Activated CD4-positive, alpha-beta T cell treated with anti-CD3 and anti-CD28 coated beads, Interleukin-2, amount 10 ng/mL, durations not matched to agents 24 days and 14 days (primary cell): ENCODE data around the gene FAAP20. TPM values are rescaled to one million over a fixed set of nuclear protein-coding genes. Genes with fewer than 3 reads are reported as not detected.

ENCODE experiments used
- DNase-seq: peaks from one replicate; pipeline ENCODE4 v3.0.0; 2022
- H3K27ac Mint-ChIP-seq: one replicate; pipeline ENCODE4 v1.8.0; 2022; ENCODE audit warnings: mild to moderate bottlenecking, mixed read lengths
- H3K27me3 Mint-ChIP-seq: one replicate; pipeline ENCODE4 v1.8.0; 2022; ENCODE audit warnings: mixed read lengths
- H3K36me3 Mint-ChIP-seq: one replicate; pipeline ENCODE4 v1.8.0; 2022; ENCODE audit warnings: low read depth, mild to moderate bottlenecking, mixed read lengths
- H3K4me1 Mint-ChIP-seq: one replicate; pipeline ENCODE4 v1.8.0; 2021; ENCODE audit warnings: mixed read lengths
- H3K4me3 Mint-ChIP-seq: one replicate; pipeline ENCODE4 v1.8.0; 2022; ENCODE audit warnings: mild to moderate bottlenecking, moderate library complexity, mixed read lengths
- H3K9me3 Mint-ChIP-seq: one replicate; pipeline ENCODE4 v1.8.0; 2021; ENCODE audit warnings: mixed read lengths
- intact Hi-C: fragments of 100-400 bp; cut with micrococcal nuclease; formaldehyde crosslinking; loops from one replicate; pipeline ENCODE4 v1.15.1; 2023
- total RNA-seq: library from RNA; stranded (reverse); gene quantifications from 2 replicates; pipeline ENCODE4 v1.2.3, GENCODE V29; 2022

FAAP20 gene
- total RNA-seq, 1 donor from 2014 or later: 60.3 TPM

DNA sequence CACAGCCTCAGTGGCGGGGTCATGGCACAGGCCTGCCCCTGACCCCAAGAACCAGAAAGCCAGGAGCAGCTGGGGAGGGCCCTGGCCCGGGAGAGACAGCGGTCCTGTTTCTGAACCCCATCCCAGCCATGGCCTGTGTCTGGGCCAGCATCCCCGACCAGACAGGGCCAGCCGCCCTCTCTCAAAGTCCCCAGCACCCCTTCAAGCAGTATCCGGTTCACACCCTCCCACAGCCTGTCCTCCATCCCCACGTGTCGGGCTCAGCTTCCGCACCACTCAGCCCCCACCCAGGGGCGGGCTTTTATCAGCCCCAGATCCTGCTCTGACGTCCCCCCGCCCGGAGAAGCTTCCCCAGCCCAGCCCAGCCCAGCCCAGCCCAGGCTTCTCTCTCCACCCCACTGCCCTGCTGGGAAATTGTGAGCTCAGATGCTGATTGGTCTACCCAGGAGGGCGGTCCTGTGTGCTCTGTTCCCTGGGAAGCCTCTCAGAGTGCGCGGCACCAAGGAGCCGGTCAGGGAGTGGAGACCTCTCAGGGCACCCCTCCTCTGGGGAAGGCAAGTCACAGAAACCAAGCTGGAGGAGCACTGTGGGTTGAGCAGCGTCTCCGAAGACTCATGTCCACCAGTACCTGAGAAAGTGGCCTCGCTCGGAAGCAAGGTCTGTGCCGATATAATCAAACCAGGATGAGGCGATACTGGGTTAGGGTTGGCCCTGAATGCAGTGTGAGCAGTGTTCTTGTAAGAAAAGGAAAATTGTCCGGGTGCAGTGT is 4.7 kb upstream of the FAAP20 start:
- DNase-seq: peak; percentile 96
- intact Hi-C loops: loop anchor here (2.0 to 5.0 kb wide), 2 partner anchors 102 to 328 kb away; partner anchors contain the start of gene PANK4
- no peaks in the 10 kb centered on the region for H3K27me3 Mint-ChIP-seq
- H3K4me1 Mint-ChIP-seq: peaks cover 13% of the 10 kb centered on the region
- H3K36me3 Mint-ChIP-seq: no peaks in the 10 kb centered on the region
- H3K4me3 Mint-ChIP-seq: peak overlapping the region; percentile 96
- H3K9me3 Mint-ChIP-seq: no peaks in the 10 kb centered on the region
- peak overlapping the region; percentile 89 for H3K27ac Mint-ChIP-seq

DNA sequence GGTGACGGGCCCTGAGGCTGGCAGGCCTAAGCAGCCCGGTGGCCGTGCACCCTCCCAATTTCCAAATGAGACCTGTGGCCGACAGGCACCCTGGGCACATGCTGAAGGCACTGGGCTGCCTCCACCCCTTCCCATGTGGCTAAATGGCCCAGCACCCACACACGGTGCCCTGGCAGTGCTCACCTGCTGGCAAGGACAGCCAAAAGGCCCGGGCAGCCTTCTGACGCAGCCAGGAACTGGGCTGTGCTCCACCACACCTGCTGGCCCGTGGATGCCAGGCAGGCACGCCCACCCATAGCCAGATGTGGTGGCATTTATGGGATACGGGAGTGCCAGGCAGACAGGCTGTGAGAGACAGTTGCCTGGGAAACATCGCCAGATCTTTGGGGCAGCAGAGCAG is 4.0 kb upstream of the FAAP20 start:
- no peak for DNase-seq
- H3K36me3 Mint-ChIP-seq: no peaks in the 10 kb centered on the region
- intact Hi-C loops: loop anchor here (2.0 to 5.0 kb wide), 2 partner anchors 102 to 329 kb away; partner anchors contain the start of gene PANK4
- H3K4me3 Mint-ChIP-seq: peak overlapping the region; percentile 96
- no peaks in the 10 kb centered on the region for H3K9me3 Mint-ChIP-seq
- H3K27ac Mint-ChIP-seq: peak overlapping the region; percentile 89
- no peaks in the 10 kb centered on the region for H3K27me3 Mint-ChIP-seq
- peaks cover 13% of the 10 kb centered on the region for H3K4me1 Mint-ChIP-seq

DNA sequence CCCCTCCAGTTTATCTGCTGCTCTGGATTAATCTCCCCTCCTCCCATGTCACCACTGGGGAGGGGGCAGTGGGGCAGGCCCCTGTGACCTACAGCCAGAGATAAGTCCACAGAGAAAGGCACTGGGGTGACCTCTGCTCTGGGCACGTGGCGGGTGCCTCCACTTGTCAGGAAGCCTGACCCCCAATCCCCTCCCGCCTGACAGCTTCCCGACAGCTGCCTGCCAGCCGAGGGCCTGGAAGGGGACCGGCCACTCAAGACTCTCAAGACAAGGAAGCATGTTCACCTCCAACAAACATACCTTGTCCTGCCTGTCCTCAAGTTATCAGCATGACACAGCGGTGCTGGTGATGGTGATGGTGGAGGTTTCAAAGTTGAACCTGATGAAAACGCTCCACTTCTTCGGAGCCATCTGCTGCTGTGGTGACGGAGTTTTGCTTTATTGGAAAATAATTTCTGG is 3.2 kb upstream of the FAAP20 start:
- Mint-ChIP-seq H3K27me3 (no peaks in the 10 kb centered on the region), H3K9me3 (no peaks in the 10 kb centered on the region), H3K27ac (peak overlapping the region; percentile 41), H3K36me3 (no peaks in the 10 kb centered on the region), H3K4me1 (peaks cover 15% of the 10 kb centered on the region), H3K4me3 (no peak overlapping the region)
- no peak for DNase-seq
- intact Hi-C loops: loop anchor here (2.0 to 5.0 kb wide), 2 partner anchors 103 to 330 kb away; partner anchors contain the start of gene PANK4

DNA sequence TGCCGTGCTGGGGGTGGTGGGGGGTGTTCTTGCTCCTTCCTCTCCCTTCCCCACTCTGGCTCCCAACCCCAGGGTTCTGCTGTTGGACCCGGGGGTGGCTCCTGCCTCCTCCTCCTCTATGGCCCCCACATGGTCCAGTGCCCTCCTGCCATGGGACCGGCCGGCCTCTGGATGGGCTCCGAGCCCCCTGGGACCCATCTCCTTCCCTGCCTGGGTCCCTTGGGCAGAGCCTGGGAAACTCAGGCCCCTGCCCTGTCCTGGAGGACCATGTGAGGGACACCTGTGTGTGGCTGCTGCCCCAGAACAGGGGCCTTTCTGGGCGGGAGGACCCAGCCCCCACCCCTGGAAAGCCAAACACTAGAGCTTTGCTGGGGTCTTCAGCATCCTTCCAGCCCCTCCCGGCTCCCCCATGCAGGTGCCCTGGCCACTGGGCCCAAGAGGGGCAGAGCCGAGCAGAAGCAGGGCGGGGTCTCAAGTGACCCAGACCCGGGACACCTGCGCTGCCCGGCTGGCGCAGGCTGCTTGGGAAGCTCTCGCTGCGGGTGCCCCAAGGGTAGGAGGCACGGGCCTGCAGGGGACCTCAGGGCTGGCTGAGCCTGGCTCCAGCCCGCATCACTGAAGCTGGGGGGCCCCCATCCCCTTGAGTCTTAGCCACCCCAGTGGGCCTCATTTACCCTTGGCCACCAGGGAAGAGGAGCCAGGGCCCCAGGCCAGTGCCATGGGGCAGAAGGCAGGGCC is 2.5 kb upstream of the FAAP20 start:
- DNase-seq: no peak
- intact Hi-C loops: loop anchor here (5.0 kb wide), 1 partner anchor 330 kb away; the partner anchor contains the start of gene PANK4
- H3K27ac Mint-ChIP-seq: no peak overlapping the region

DNA sequence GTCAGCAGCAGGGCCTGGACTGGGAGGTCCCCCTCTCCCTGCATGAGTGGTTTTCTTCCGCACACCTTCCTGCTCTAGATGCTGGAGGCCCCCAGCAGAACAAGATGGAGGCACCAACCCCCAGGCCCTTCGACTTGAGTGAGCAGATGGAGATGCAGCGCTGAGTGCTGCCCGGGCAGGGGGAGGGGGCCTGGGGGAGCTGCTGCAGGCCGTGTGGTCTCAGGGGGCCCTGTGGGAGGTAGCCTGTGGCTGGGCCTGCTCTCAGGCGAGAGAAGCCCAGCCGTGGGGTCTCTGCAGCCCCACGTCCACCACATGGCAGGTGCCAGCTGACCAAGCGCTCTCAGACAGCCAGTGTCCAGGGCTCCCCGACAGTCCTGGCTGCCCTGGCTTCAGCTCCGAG is 1.2 kb upstream of the FAAP20 start:
- Mint-ChIP-seq H3K4me1 (peaks cover 18% of the 10 kb centered on the region), H3K4me3 (no peak overlapping the region), H3K27me3 (no peaks in the 10 kb centered on the region), H3K36me3 (peaks cover 2% of the 10 kb centered on the region), H3K27ac (peak overlapping the region; percentile 53), H3K9me3 (no peaks in the 10 kb centered on the region)
- no peak for DNase-seq
- intact Hi-C loops: loop anchor here (1.0 to 5.0 kb wide), 6 partner anchors 9 to 353 kb away; partner anchors contain the start of gene PANK4

More for the DNA sequence above, 2.5 kb upstream of the FAAP20 start:
- Mint-ChIP-seq H3K36me3 (no peaks in the 10 kb centered on the region), H3K9me3 (no peaks in the 10 kb centered on the region), H3K4me1 (peaks cover 16% of the 10 kb centered on the region), H3K4me3 (no peak overlapping the region), H3K27me3 (no peaks in the 10 kb centered on the region)

DNA sequence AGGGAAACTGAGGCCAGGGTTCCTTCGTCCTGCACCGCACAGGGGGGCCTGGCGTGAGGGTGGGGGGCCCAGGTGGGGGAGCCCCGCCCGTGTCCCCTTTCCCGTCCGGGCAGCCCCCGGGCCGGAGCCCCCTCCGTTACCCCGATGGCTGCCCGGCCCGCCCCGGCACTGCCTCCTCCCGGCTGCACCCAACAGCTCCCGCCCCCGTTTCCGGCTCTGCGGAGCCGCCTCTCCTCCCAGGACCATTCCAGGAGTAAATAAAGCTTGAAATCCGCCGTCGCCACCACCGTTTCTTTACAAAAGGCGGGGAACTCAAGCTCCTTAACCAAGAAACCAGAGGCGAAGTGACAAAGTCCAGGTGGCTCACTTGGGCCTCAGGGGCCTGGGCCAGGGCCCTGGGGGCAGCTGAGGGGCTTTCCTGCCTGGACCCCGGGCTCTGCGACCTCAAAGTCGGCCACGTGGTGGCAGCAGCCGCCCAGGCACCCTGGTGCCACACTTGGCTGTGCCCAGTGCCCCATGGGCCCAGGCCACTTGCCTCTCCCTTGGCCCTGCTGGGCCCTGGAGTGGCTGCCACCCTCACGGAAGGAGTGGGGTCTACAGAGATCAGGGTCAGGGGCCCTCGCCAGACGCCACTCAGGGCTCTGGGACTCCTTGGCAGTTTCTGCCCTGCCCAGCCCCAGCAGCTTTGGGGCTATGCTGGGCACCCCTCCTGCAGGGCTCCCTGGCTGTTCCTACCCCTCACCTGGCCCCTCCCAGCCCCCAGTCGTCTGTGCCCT is 514 bp upstream of the FAAP20 start:
- H3K36me3 Mint-ChIP-seq: peaks cover 2% of the 10 kb centered on the region
- peak overlapping the region; percentile 93 for H3K27ac Mint-ChIP-seq
- no peaks in the 10 kb centered on the region for H3K9me3 Mint-ChIP-seq
- intact Hi-C loops: loop anchor here (1.0 to 5.0 kb wide), 6 partner anchors 9 to 354 kb away; partner anchors contain the start of gene PANK4
- H3K4me1 Mint-ChIP-seq: peaks cover 17% of the 10 kb centered on the region
- H3K4me3 Mint-ChIP-seq: peak overlapping the region; percentile 90
- H3K27me3 Mint-ChIP-seq: no peaks in the 10 kb centered on the region
- DNase-seq: peak; percentile 97

DNA sequence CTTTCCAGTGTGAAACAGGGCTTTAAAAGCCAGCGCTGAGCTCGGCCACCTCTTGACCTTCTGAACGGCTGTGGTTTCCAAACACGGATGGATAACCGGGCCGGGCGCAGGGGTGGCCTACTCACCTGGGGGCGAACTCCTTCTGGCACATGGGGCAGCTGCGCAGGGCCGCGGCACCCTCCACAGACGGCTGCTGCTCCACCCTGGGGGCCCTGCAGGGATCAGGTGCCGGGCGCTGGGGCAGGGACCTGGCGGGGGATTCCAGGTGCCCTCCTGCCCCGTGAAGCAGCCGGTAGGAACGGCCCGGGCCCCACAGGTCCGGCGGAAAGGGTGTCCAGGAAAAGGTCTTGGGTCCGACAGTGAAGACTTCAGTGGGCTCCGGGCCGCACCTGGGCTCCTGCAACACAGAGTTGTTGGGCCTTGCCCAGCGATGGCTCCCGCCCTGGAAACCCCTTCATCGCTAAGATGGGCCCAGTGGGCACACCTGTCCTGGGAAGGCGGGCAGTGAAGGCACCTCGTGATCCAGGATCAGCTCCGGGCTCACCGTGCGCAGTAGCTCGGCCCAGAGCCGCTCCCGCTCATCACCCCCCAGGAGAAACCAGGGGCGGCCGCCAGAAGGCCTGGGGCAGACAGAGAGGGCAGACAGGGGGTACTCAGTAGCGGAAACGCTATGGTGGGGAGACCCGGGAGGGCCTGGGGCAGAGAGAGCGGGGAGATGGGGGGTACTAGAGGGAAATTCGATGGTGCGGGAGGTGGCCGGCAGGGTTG is 874 bp downstream of the FAAP20 start:
- no peaks in the 10 kb centered on the region for H3K9me3 Mint-ChIP-seq
- intact Hi-C loops: loop anchor here (2.0 kb wide), 2 partner anchors 37 to 355 kb away; no protein-coding TSS in a partner anchor
- peaks cover 6% of the 10 kb centered on the region for H3K4me1 Mint-ChIP-seq
- H3K36me3 Mint-ChIP-seq: peaks cover 5% of the 10 kb centered on the region
- peak overlapping the region; percentile 81 for H3K4me3 Mint-ChIP-seq
- H3K27ac Mint-ChIP-seq: peak overlapping the region; percentile 83
- H3K27me3 Mint-ChIP-seq: no peaks in the 10 kb centered on the region
- no peak for DNase-seq

DNA sequence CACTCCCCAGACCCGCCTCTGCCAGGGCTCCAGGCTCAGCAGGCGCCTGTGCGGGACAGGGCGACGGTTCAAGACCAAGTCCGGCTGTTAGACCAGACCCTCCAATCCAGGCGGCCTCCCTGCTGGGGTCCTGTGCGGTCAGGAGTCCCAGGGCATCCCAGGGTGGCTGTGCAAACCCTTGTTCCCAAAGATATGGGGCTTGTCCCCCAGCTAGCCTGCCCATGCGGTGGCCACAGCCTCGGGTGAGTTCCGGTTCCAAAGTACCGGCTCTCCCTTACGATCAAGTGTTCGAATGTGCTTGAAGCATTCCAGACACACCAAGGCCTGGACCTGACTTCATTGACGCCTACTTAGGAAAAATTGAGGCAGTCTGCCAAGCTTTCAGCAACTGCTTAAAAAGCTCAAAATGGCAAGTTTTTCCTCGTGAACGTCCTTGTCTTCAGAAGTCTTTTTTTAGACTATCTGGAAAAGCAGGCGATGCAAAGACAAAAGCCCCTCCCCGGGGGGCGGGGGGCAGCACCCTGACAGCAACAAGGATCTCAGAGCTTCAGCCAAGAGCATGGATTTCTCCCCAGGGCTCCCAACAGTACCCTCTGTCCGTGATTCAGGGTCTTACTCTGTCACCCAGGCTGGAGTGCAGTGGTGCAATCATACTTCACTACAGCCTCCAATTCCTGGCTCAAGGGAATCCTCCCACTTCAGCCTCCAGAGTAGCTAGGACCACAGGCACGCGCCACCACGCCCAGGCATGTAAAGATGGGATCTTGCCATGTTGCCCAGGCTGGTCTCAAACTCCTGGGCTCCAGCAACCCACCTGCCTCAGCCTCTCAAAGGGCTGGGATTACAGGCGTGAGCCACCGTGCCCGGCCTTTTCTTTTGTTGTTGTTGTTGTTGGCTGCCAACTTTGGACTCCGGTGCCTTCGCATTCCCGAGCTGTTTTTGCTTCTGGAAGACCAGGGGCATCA is 2.3 kb downstream of the FAAP20 start:
- Mint-ChIP-seq H3K9me3 (no peaks in the 10 kb centered on the region), H3K4me1 (peaks cover 6% of the 10 kb centered on the region), H3K4me3 (peak overlapping the region; percentile 23), H3K36me3 (peaks cover 5% of the 10 kb centered on the region), H3K27me3 (no peaks in the 10 kb centered on the region), H3K27ac (peak overlapping the region; percentile 63)
- intact Hi-C loops: no loop called here
- DNase-seq: no peak

DNA sequence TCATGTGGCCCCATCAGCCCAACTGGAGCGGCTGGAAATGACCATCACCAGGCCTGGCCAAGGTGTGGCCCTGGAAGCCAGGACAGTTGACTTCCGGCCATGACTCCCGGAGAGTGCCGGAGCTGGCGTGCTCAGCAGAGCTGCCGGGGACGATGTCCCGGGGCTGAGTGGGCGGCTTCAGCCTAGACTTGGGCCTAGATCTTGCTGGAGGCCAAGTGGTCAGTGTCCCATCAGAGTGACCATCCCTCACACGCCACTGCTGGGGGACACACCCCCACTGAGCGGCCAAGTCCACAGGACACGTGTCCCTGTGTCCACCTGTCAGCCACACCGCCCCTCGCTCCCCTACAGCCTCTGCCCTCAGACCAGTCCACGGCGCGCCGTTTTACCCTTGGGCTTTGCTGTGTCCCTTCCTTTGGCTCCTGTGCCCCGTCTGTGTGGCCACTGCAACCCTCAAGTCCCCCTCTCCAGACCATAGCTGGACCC is 4.0 kb downstream of the FAAP20 start:
- H3K9me3 Mint-ChIP-seq: no peaks in the 10 kb centered on the region

DNA sequence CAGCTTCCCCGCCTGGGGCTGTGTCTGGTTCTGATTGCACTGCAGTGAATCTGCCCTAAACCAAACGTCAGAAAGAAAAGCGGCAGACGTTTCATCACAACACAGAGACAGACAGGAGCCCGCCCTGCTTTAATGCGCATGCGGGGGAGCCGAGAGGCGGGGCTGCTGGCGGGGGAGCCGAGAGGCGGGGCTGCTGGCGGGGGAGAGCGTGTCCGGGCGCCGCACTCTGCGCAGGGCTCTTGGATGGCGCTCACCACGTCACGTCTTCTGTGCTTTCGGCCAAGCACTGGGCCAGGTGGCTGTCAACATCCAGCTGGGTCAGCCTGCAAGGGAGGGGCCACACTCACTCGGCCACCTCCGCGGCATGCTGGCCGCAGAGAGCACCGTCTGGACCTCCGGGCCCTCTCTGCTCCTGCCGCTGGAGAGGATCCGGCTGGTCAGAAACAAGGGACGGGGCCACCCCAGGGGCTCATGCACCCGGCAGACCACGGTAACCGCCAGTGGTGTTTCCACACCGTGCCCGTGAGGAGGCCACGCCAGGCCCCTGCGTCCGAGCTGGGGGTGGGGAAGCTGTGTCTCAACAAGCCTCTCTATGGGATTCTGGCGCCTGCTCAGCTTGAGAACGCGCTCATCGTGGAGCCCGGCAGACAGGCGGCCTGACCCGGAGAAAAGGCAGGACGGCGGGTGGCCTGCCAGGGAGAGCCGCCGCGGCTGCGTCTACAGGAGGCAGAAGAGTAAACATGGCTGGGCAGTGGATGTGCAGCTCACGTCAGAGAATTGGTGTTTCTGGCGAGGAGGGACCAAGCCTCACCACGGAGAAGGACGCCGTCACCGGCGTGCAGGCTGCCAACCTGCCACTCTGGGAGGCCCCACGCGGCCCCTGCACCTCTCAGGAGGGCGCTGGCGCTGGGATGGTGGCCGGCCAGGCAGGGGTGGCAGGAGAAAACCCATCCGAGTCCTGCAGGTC is 4.8 kb downstream of the FAAP20 start:
- peaks cover 4% of the 10 kb centered on the region for H3K4me1 Mint-ChIP-seq
- no peaks in the 10 kb centered on the region for H3K9me3 Mint-ChIP-seq
- peak overlapping the region; percentile 72 for H3K4me3 Mint-ChIP-seq
- peaks cover 5% of the 10 kb centered on the region for H3K36me3 Mint-ChIP-seq
- intact Hi-C loops: no loop called here
- peak overlapping the region; percentile 80 for H3K27ac Mint-ChIP-seq
- no peaks in the 10 kb centered on the region for H3K27me3 Mint-ChIP-seq
- DNase-seq: peak; percentile 95

More for the DNA sequence above, 4.0 kb downstream of the FAAP20 start:
- Mint-ChIP-seq H3K4me1 (peaks cover 6% of the 10 kb centered on the region), H3K27me3 (no peaks in the 10 kb centered on the region), H3K36me3 (peaks cover 5% of the 10 kb centered on the region), H3K4me3 (peak overlapping the region; percentile 23), H3K27ac (peak overlapping the region; percentile 25)
- no peak for DNase-seq
- intact Hi-C loops: no loop called here

DNA sequence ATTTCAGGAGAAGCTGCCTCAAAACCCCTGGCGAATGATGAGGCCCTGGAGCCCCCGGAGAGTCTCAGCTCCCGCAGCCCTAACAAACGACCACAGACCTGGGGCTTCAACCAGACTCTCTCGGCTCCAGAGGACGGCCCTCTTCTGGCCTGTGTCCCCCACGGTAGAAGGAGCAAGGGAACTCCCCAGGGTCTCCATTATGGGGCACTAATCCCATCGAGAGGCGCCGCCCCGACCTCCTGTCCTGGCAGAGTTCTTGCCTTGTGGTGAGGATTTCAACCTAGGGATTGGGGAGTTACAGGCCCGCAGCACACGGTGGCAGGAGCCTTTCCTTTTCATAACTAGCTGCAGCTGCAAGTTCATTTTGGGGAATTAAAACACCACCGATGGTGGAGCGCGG is 6.2 kb downstream of the FAAP20 start:
- intact Hi-C loops: no loop called here
- no peaks in the 10 kb centered on the region for H3K9me3 Mint-ChIP-seq
- peaks cover 4% of the 10 kb centered on the region for H3K4me1 Mint-ChIP-seq
- H3K36me3 Mint-ChIP-seq: peaks cover 5% of the 10 kb centered on the region
- no peak overlapping the region for H3K27ac Mint-ChIP-seq
- H3K27me3 Mint-ChIP-seq: no peaks in the 10 kb centered on the region
- no peak for DNase-seq
- H3K4me3 Mint-ChIP-seq: no peak overlapping the region
